AG20443 (cell line): ENCODE data around the gene SPATA31A3.
"Not testable (repeated sequence)": the region's sequence is repeated elsewhere in the genome, so short reads cannot be mapped to it uniquely, and the experiment has no call there.

ENCODE experiments used
- DNase-seq: peaks from one replicate; pipeline ENCODE4 v3.0.0; 2012; ENCODE audit warnings: low spot score, mixed read lengths

SPATA31A3 gene

DNA sequence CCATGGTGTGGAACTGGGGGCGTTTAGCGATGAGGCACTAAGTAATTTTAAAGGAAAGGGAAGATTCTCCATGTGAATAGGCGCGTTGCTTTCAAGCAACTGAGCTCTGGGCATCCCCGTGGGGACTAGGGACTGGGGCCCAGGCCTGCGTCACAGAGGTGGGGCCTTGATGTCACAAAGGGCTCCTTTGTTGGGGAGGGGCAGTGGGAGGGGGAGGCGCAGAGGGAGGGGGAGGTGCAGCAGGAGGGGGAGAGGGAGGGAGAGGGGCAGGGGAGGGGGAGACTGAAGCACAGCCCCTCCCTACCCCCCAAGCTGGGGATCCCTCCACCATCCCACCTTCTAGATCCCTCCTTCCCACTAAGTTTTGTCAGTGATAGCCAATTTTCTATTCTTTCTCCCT lies at the start of gene SPATA31A3:
Gene SPATA31A3, minus strand, starts transcription at position 101 of the 400 bp plus-strand sequence. Its CDS starts 29 bp downstream, at position 72.
- not testable (repeated sequence) for DNase-seq

DNA sequence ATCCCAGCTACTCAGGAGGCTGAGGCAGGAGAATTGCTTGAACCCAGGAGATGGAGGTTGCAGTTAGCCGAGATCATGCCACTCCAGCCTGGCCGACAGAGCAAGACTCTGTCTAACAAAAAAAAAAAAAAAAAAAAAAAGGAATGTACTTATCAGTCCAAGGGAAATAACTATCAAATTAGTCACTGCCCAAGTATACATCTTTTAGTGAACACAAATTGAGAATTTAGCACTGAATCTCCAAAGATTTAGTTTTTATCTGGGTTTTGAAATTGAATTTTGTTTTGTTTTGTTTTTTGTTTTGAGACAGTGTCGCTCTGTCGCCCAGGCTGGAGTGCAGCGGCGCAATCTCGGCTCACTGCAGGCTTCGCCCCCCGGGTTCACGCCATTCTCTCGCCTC lies 39.8 kb downstream of the SPATA31A3 start:
- DNase-seq, result not testable (repeated sequence)

DNA sequence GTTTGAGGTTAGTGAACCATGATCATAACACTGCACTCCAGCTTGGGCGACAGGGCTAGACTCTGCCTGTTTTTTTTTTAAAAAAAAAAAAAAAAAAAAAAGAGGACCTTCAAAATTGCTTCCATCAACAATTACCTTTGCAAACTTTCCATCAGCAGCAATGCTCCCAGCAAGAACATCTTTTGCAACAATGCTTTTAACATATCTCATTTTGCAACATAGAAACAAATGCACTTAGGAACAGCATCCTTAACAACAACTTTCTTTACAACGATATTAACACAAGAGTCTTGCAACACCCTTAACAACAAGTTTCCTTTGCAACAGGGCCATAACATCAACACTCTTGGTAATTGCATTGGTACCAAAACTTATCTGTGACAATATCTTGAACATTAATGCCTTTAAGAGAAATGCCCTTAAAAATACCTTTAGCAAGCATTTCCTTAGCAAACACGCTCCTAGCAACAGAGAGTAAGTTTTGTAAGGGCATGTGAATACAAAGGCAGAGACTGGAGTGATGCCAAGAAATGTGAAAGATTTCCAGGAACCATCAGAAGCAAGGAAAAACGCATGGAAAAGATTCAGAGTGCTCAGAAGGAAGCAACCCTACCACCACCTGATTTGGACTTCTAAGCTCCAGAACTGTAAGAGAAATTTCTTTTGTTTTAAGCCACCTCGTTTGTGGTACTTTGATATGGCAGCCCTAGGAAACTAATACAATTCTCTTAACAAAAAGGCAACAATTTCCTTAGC lies 49.8 kb downstream of the SPATA31A3 start:
- DNase-seq, result not testable (repeated sequence)

DNA sequence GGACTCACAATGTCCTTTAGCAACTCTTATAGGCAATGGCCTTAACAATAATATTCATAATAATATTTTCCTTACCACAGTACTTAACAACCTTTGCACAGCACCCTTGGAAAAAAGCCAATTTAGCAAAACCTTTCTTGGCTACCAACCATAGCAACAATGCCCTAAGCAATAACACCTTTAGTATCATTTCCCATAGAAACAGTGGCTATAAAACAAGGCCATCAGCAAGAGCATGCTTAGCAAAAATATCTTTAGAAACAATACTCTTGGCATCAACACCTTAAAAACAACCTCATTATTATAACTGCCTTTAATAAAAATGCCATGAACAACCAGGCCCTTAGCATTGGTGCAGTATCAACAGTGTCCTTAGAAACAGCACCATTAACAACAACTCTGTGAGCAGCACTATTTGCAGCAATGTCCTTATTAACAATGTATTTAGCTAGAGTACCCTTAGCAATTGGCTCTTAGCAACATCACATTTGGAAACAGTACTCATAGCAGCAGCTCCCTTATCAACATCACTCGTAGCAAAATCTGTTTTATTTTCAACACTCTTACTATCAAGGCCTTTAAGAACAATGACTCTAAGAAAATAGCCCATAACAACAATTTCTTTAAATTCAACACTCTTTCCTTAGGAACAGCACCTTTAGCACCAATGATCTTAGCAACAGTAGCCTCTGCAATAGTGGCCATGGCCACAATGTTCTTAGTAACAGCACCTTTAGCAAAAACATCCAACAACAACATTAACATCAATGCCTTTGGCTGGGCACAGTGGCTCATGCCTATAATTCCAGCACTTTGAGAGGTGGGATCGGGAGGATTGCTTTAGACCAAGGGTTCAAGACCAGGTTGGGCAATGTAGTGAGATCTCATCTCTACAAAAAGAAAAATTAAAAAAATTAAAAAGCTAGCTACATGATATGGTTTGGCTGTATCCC lies 52.2 kb downstream of the SPATA31A3 start:
- DNase-seq, result not testable (repeated sequence)

DNA sequence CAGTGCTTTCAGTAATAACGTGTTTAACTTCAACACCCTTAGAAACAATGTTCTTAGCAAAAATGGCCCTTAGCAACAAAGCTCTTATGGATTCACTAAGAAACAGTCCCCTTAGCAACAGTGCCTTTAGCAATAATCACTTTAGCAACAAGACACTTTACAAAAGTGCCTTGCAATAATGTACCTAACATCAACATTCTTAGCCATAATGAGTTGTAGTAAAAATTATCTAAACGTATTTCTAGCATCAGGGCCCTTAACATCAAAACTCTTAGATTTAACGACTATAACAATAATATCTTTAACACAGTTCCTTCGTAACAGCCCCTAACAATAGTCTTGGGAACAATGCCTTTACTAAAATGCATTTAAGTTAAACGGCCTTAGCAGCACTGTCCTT lies 54.0 kb downstream of the SPATA31A3 start:
- DNase-seq, result not testable (repeated sequence)

DNA sequence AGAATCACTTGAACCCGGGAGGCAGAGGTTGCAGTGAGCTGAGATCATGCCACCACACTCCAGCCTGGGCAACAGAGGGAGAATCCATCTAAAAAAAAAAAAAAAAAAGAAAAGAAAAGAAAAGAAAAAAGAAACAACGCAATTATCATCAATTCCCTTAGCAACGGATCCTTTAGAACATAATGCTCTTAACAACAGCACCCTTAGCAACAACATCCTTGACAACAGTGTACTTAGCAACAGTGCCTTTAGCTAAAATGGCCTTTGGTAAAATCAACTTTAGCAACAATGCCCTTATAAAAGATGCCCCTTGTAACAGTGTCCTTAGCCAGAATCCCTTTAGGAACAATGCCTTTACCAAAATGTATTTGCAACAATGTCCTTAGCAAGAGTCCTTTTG lies 54.7 kb downstream of the SPATA31A3 start:
- not testable (repeated sequence) for DNase-seq
